ENCODE measurements around the gene PLCH1. TPM values are rescaled to one million over a fixed set of nuclear protein-coding genes. Genes with fewer than 3 reads are reported as not detected.

The PLCH1 gene
- total RNA-seq, 1 experiment from 2014 or later, result 4.1 TPM

- no peaks in the 10 kb centered on the region for H3F3A ChIP-seq (ENCODE audit: low read length, unreplicated experiment)
- DNase-seq (no peak), ATAC-seq (no peak)
- no peaks in the 10 kb centered on the region for H3K9me2 ChIP-seq (replicated peaks; ENCODE audit: low read length)
- no peak overlapping the region for H3K9ac ChIP-seq (ENCODE audit: low read length)
- no peak overlapping the region for H3K4me3 ChIP-seq (ENCODE audit: low read length)
- no peaks in the 10 kb centered on the region for H3K36me3 ChIP-seq (ENCODE audit: low read depth, low read length)
- no peak overlapping the region for H3K27ac ChIP-seq (ENCODE audit: low read length)
- H3K9me3 ChIP-seq (ENCODE audit: low read length), result no peaks in the 10 kb centered on the region
- H4K20me1 ChIP-seq (ENCODE audit: low read length), result no peaks in the 10 kb centered on the region
- H3K27me3 ChIP-seq (ENCODE audit: low read length), result no peaks in the 10 kb centered on the region
- H3K4me2 ChIP-seq (ENCODE audit: low read length), result no peak overlapping the region
- no peak overlapping the region for H2AFZ ChIP-seq (ENCODE audit: low read length)
- CTCF ChIA-PET, result no interaction called here
- no TSS peak for BruUV-seq (replicated peaks)
- H3K79me2 ChIP-seq (ENCODE audit: low read length), result no peaks in the 10 kb centered on the region
- POLR2A ChIA-PET (ENCODE audit: unreplicated experiment), result no interaction called here
- TF ChIP-seq EZH2 (IDR thresholded peaks at IDR 0.05; ENCODE audit: low read length, unreplicated experiment), result no peak
- TF ChIP-seq EZH2phosphoT487 (IDR thresholded peaks at IDR 0.05; ENCODE audit: borderline replicate concordance, low read length), result no peak
- no peak for TF ChIP-seq CTCF (conservative IDR thresholded peaks at IDR 0.05; ENCODE audit: low read depth, low read length)
- intact Hi-C loops (cut with micrococcal nuclease), result no loop called here
- H3K4me1 ChIP-seq (ENCODE audit: insufficient read depth, low read length), result peaks cover 27% of the 10 kb centered on the region
Measured at GRCh38 chr3:155420406-155420805, 324.5 kb downstream of the PLCH1 start.

GRCh38 chr3:155418407-155418806 lies 326.5 kb downstream of the PLCH1 start:
- no peak overlapping the region for H3K4me2 ChIP-seq (ENCODE audit: low read length)
- H4K20me1 ChIP-seq (ENCODE audit: low read length), result no peaks in the 10 kb centered on the region
- no peaks in the 10 kb centered on the region for H3F3A ChIP-seq (ENCODE audit: low read length, unreplicated experiment)
- H3K36me3 ChIP-seq (ENCODE audit: low read depth, low read length), result no peaks in the 10 kb centered on the region
- H3K9me2 ChIP-seq (replicated peaks; ENCODE audit: low read length), result no peaks in the 10 kb centered on the region
- no peak overlapping the region for H2AFZ ChIP-seq (ENCODE audit: low read length)
- no peak overlapping the region for H3K4me3 ChIP-seq (ENCODE audit: low read length)
- no peaks in the 10 kb centered on the region for H3K9me3 ChIP-seq (ENCODE audit: low read length)
- no peak for DNase-seq
- ATAC-seq, result no peak
- no peaks in the 10 kb centered on the region for H3K27me3 ChIP-seq (ENCODE audit: low read length)
- H3K27ac ChIP-seq (ENCODE audit: low read length), result no peak overlapping the region; the same call in 1 of the 2 replicates
- H3K4me1 ChIP-seq (ENCODE audit: insufficient read depth, low read length), result peaks cover 27% of the 10 kb centered on the region
- no peaks in the 10 kb centered on the region for H3K79me2 ChIP-seq (ENCODE audit: low read length)
- H3K9ac ChIP-seq (ENCODE audit: low read length), result no peak overlapping the region
- intact Hi-C loops (cut with micrococcal nuclease), result no loop called here
- POLR2A ChIA-PET (ENCODE audit: unreplicated experiment), result no interaction called here
- TF ChIP-seq EZH2phosphoT487 (IDR thresholded peaks at IDR 0.05; ENCODE audit: borderline replicate concordance, low read length), result no peak
- no peak for TF ChIP-seq CTCF (conservative IDR thresholded peaks at IDR 0.05; ENCODE audit: low read depth, low read length)
- no peak for TF ChIP-seq EZH2 (IDR thresholded peaks at IDR 0.05; ENCODE audit: low read length, unreplicated experiment)
- CTCF ChIA-PET, result no interaction called here
- BruUV-seq (replicated peaks), result no TSS peak

- Histone ChIP-seq H3K79me2 (ENCODE audit: low read length) (no peaks in the 10 kb centered on the region), H3K27ac (ENCODE audit: low read length) (peak overlapping the region; percentile 84), H3K9me3 (ENCODE audit: low read length) (no peaks in the 10 kb centered on the region), H3K9ac (ENCODE audit: low read length) (no peak overlapping the region), H3K27me3 (ENCODE audit: low read length) (no peaks in the 10 kb centered on the region), H3K4me1 (ENCODE audit: insufficient read depth, low read length) (peaks cover 27% of the 10 kb centered on the region), H4K20me1 (ENCODE audit: low read length) (no peaks in the 10 kb centered on the region), H3K4me3 (ENCODE audit: low read length) (peak overlapping the region; percentile 41), H2AFZ (ENCODE audit: low read length) (no peak overlapping the region), H3F3A (ENCODE audit: low read length, unreplicated experiment) (no peaks in the 10 kb centered on the region), H3K36me3 (ENCODE audit: low read depth, low read length) (no peaks in the 10 kb centered on the region), H3K9me2 (replicated peaks; ENCODE audit: low read length) (no peaks in the 10 kb centered on the region), H3K4me2 (ENCODE audit: low read length) (peak overlapping the region; percentile 55)
- intact Hi-C loops (cut with micrococcal nuclease), result loop anchor here (1.0 kb wide), 1 partner anchor 285 kb away; no protein-coding TSS in a partner anchor
- ChIA-PET POLR2A (ENCODE audit: unreplicated experiment) (interaction anchor here (0.5 kb wide), 1 partner anchor 104 kb away, joined by 4 read pairs; no protein-coding TSS in a partner anchor), CTCF (no interaction called here)
- no peak for TF ChIP-seq EZH2phosphoT487 (IDR thresholded peaks at IDR 0.05; ENCODE audit: borderline replicate concordance, low read length)
- no peak for TF ChIP-seq CTCF (conservative IDR thresholded peaks at IDR 0.05; ENCODE audit: low read depth, low read length)
- TF ChIP-seq EZH2 (IDR thresholded peaks at IDR 0.05; ENCODE audit: low read length, unreplicated experiment), result no peak
- ATAC-seq (peak; percentile 54), DNase-seq (no peak)
- no TSS peak for BruUV-seq (replicated peaks)
Measured at GRCh38 chr3:155417119-155417517, 327.8 kb downstream of the PLCH1 start.
